HG02642 (cell line): ENCODE data around the gene RPLP2.

Experiments
- ATAC-seq: cut with Tn5 transposase; IDR thresholded peaks from one replicate; pipeline ENCODE4 v1.9.1; 2021; ENCODE audit warnings: mild to moderate bottlenecking; ENCODE audit not compliant: unreplicated experiment, poor library complexity

RPLP2 gene

DNA sequence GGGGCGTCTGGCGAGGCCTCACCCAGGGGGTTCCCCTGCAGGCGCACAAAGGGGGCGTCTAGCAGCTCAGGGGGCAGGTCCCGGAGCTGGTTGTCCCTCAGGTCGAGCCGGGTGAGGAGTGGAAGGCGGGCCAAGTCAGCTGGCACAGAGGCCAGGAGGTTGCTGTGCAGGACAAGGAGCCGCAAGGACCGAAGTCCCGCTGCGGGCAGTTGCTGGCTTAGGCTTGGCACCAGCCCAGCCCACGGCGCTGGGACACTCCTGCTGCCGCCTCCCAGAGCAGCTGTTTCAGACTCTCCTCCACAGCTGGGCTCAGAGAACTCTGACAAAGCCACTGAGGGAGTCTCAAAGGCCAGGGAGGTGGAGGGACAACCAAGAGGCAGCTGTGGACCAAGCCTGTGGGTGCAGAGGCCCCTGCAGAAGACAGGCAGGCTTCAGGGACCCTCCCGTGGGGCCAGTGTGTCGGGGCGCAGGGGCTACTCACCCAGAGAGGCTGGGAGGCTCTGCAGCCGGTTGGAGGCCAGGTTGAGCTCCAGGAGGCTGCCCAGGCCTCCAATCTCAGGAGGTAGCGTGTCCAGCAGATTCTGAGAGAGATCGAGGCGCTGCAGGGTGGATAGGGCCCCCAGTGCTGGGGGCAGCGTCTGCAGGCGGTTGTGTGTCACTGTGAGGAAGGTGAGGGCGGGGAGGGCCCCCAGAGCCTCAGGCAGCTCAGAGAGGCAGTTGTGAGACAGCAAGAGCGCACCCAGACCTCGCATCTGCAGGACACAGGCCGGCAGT is 6.9 kb upstream of the RPLP2 start:
- ATAC-seq, result no peak

DNA sequence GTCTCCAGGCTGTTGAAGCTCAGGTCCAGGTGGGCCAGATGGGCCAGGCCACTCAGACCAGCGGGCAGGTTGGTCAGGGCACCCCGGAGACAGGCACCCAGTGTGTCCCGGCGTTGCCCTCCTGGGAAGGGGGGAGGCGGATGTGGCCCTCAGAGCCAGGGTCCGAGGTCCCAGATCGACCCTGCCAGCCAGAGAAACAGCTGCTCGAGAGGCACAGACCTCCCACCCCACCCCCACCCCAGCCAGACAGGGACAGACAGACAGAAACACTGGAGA is 6.4 kb upstream of the RPLP2 start:
- ATAC-seq, result no peak

DNA sequence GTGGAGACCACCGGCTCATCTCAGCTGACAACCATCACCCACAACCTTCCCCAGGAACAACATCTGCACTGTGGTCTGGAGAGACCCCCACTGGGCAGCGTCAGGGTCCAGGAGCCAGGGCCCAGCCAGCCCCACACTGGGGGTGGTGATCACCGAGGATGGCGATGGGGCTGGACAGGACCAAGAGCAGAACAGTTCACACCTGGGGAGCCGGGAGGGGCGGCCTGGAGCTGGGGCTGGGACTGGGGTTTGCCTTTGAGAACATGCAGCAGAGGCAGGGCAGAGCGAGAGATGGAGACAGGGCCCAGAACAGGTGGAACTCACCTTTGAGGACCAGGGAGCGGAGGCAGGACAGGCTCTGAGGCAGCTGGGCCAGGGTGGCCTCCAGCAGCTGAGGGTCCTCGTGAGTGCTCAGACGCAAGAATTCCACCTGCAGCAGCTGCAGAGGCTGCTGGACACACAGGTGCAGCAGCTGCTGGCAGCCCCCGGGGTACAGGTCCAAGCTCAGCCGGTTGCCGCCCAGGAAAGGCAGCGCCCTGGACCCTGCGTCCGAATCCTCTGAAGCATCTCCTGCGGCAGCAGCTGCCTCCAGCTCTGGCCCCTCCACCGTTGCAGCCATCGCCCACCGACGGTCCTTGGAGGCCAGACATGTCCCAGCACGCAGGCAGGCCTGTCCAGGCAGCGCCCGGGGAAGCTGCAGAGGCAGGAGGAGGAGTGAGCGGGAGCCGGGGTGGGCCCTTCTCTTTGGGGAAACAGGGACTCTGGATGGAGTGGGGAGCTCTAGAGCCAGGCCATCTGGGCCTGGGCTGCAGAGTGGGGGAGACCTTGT is 5.8 kb upstream of the RPLP2 start:
- no peak for ATAC-seq

GRCh38 chr11:804599-804964 is 5.2 kb upstream of the RPLP2 start:
- no peak for ATAC-seq

GRCh38 chr11:808427-809286 is 1.1 kb upstream of the RPLP2 start:
- no peak for ATAC-seq

- peak; percentile 16 for ATAC-seq
Observed at GRCh38 chr11:810040-810567, 337 bp downstream of the RPLP2 start.

GRCh38 chr11:811446-812245 is 1.9 kb downstream of the RPLP2 start:
- no peak for ATAC-seq

DNA sequence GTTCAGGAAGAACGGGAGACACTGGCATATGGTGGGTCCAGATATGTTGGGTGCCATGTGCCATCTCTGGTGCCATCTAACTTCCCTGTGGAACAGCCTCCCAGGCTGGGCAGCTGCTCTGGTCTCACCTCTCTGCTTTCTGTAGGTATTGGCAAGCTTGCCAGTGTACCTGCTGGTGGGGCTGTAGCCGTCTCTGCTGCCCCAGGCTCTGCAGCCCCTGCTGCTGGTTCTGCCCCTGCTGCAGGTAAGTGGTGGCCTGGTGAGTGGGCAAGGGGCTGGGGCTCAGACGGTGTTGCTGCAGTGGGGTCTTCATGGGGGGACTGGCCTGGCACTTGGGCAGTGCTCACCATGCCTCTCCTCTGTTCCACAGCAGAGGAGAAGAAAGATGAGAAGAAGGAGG is 2.6 kb downstream of the RPLP2 start:
- no peak for ATAC-seq

- ATAC-seq, result no peak
Observed at GRCh38 chr11:813072-813455, 3.3 kb downstream of the RPLP2 start.

DNA sequence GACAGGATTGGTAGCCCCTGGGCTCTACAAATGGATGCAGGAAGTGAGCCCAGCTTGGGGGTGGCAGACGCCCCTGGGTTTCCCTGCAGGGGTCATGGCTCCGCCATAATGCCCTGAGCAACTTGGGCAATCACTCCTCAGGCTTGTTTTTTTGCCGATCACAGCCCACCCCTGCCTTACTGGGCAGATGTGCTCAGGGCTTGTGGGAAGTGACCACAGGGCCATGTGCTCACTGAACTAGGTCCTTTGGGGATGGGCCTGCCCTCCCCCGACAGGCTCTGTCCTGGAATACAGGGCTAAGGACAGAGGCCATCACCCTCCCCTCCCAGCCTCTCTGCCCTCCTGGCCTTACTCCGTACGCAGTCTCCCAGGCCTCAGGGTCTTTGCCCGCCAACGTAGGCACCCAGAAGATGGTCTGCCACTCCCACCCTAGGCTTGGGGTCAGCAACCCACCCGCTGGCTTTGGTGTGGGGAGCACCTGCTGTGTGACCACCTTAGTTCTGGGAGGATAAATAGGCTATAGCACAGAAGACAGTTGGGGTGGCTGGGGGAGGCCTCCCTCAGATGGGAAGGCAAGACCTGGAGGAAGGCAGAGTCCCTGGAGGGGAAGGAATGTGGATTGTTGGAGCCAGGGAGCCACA is 3.8 kb downstream of the RPLP2 start:
- ATAC-seq, result no peak

GRCh38 chr11:815675-816432 is 6.1 kb downstream of the RPLP2 start:
- ATAC-seq, result no peak

GRCh38 chr11:816433-816779 is 6.6 kb downstream of the RPLP2 start:
- no peak for ATAC-seq

DNA sequence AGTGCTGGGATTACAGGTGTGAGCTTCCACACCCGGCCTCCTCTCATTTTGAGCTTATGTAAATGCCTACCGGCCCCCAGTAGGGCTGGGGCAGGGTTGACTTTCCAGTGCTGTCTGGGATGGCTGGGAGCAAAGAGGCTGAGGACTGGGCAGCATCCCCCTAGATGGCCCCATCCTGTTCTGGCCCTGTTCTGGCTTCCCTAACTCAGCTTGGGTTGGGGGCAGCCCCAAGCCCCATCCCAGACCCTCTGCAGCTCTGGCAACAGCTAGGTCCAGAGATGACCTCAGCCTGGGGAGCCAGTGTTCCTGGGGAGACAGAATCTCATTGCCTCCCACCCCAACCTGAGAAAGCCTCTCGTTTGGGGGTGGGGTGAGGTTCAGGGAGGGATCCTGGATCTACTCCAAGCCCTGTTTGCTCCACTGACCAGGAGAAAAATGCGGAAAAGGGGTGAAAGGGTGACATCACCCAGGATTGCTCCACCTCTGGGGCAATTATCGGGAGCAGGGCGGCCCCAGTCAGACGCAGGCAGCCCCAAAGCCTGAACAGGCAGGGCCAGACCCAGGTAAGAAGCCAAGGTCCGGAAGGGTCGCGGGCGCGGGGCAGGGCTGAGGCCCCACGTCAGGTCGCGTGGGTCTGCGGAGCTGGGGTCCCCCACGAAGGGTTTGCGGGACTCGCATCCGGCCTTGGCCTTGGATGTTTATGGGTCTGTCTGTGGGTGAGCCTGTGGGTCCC is 8.8 kb downstream of the RPLP2 start, which contains the start of gene PNPLA2:
Gene PNPLA2 (plus strand): TSS at position 519 of the 733 bp plus-strand sequence. CDS start 805 bp downstream, outside the sequence.
- ATAC-seq, result peak; percentile 0

DNA sequence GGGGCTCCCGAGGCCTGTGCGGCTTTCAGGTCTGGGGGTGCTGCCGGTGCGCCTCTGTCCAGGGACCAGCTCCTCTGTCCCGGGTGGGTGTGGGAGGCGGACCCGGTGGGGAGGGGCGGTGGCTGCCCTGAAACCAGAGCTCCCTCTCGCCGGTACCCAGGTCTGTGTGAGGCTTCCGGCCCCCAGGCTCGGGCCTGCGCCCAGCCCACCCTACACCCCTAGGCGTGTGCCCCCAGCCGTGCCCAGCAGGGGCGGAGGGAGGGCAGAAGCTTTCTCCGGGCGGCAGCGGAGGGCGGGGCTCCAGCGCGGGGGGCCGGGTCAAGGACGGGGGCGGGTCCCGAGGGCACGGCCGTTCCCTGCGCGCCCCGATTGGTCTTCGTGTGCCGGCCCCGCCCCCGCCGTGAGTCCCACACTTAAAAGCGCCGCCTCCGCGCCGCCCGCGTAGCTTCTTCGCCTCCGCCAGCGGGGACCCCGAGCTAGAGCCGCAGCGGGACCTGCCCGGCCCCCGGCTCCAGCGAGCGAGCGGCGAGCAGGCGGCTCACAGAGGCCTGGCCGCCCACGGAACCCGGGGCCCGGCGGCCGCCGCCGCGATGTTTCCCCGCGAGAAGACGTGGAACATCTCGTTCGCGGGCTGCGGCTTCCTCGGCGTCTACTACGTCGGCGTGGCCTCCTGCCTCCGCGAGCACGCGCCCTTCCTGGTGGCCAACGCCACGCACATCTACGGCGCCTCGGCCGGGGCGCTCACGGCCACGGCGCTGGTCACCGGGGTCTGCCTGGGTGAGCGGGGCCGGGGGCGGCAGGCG is 9.6 kb downstream of the RPLP2 start:
- peak; percentile 71 for ATAC-seq

DNA sequence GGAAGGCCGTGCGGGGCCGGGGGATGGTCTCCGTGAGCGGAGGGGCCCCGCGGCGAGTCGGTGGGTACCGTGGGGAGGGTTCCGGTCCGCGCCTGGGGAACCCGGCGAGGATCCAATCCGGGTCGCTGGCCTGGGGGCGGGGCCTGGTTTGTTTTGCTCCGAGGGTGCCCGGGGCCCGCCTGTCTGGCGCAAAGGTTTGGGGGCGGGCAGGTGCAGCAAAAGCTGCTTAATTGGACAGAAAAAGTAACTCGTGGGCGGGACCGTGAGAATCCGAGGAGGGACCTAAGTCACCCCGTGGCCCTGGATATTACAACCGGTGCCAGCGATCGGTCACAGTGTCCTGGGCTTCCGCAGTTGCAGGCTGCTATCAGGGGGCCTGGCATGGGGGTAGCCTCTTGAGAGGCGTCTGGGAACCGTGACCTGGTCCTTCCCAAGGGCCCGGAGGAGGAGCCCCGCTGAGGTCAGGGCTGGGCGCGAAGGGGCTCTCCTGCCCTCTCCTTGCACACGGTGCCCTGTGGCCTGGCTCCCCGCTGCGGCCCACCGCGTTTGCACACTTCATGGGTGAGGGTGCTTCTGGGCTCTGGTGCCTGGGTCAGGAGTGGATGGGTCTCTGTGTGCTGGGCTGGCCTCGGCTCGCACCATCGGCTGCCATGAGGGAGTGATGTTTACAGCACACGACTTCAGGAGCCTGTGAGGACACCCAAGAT is 10.3 kb downstream of the RPLP2 start:
- peak; percentile 70 for ATAC-seq

DNA sequence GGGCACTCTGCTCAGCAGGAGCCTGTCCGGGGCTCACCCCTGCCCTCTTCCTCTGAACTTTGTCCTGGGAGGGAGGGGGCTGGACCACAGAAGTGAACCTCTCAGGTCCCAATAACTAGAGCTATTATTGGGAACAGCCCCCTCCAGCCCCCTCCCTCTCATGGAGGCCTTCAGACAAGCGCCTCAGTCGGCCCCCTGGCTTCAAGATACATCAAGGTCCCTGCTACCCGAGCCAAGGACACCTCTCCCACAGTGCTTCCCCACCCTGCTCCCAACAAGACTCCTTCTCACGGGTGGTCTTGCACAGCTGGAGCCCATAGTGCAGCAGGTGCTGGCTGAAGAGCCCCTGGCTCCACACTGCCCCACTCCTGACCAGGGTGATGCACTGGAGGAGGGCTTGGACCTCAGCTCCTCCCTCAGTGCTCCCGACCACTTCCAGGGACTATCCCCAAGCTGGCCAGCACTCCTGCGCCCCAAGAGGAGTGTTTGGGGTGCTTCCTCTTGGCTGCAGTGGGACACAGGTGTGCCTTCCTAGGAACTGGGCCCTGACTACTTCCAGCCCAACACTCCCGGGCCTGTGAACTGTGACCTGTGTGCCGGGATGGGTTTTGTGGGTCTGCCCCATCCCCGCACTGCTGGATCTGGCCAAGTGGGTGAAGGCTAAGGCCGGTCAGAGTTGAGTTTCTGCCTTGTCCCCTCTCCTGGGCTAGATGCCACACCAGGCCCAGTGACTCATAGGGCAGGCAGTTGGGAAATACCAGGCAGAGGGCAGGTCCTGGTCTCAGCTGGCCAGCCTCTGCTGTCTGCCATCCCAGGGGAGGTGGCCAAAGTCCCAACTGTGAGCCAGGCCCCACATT is 11.1 kb downstream of the RPLP2 start:
- ATAC-seq, result no peak
